Chondrocyte (in vitro differentiated cells): ENCODE data around the gene AMOT. TPM values are rescaled to one million over a fixed set of nuclear protein-coding genes. Genes with fewer than 3 reads are reported as not detected.

ENCODE experiments used
- DNase-seq: peaks from one replicate; pipeline ENCODE4 v3.0.0; 2021; ENCODE audit warnings: mixed read lengths, low spot score
- H3K27ac Mint-ChIP-seq: one replicate; pipeline ENCODE4 v1.8.0; 2021; ENCODE audit warnings: mild to moderate bottlenecking, moderate library complexity, mixed read lengths; ENCODE audit not compliant: unreplicated experiment
- H3K27me3 Mint-ChIP-seq: 2 replicates; pipeline ENCODE4 v1.8.0; 2021; ENCODE audit warnings: low read depth, mixed read lengths
- H3K36me3 Mint-ChIP-seq: 2 replicates; pipeline ENCODE4 v1.8.0; 2021; ENCODE audit warnings: low read depth, mixed read lengths
- H3K4me1 Mint-ChIP-seq: 2 replicates; pipeline ENCODE4 v1.8.0; 2021; ENCODE audit warnings: low read depth, mild to moderate bottlenecking, mixed read lengths
- H3K4me3 Mint-ChIP-seq: one replicate; pipeline ENCODE4 v1.8.0; 2021; ENCODE audit warnings: mild to moderate bottlenecking, moderate library complexity, mixed read lengths; ENCODE audit not compliant: unreplicated experiment
- H3K9me3 Mint-ChIP-seq: 2 replicates; pipeline ENCODE4 v1.8.0; 2021; ENCODE audit warnings: low read depth, mixed read lengths
- CTCF ChIP-seq: fragments of 200-600 bp; sonication (generic); IDR thresholded peaks from 2 replicates; pipeline ENCODE4 v1.5.0; 2021; ENCODE audit warnings: antibody characterized with exemption, mild to moderate bottlenecking, moderate library complexity
- total RNA-seq: library from RNA; stranded (reverse); gene quantifications from 3 replicates; pipeline ENCODE4 v1.2.1, GENCODE V29; 2021

AMOT gene
- total RNA-seq, 1 donor from 2014 or later: 7.9 TPM

- no peak for DNase-seq
- no peak for TF ChIP-seq CTCF
- H3K27ac Mint-ChIP-seq: no peak overlapping the region
- H3K36me3 Mint-ChIP-seq: peaks cover 1% of the 10 kb centered on the region
- H3K9me3 Mint-ChIP-seq: no peaks in the 10 kb centered on the region
- no peak overlapping the region for H3K4me3 Mint-ChIP-seq
- no peaks in the 10 kb centered on the region for H3K4me1 Mint-ChIP-seq
- no peaks in the 10 kb centered on the region for H3K27me3 Mint-ChIP-seq
Measured at GRCh38 chrX:112789931-112790330, 50.7 kb downstream of the AMOT start.

GRCh38 chrX:112786076-112786475 lies 54.6 kb downstream of the AMOT start:
- no peak for TF ChIP-seq CTCF
- H3K4me1 Mint-ChIP-seq: no peaks in the 10 kb centered on the region
- H3K9me3 Mint-ChIP-seq: peaks cover 6% of the 10 kb centered on the region
- DNase-seq: no peak
- H3K36me3 Mint-ChIP-seq: peaks cover 12% of the 10 kb centered on the region
- H3K27me3 Mint-ChIP-seq: no peaks in the 10 kb centered on the region
- no peak overlapping the region for H3K4me3 Mint-ChIP-seq
- H3K27ac Mint-ChIP-seq: no peak overlapping the region

DNA sequence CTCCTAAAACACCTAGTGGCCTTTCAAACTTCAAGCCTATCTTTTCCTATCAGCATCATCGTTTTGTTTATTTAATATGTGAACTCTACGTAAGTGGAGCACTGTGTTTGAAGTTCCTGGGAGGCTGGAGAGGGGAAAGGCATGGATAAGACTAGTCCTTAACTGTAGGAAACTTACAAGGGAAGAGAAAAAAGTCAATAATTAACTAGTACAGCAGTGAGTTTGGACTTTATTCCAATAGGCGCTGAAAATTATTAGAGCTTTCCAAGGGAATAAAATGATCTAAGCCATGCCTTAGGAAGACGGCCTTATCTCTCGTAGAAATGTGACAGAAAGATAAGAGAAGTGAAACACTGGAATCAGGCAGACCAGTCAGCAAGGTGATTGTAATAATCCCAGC lies 55.3 kb downstream of the AMOT start:
- Mint-ChIP-seq H3K27me3 (no peaks in the 10 kb centered on the region), H3K27ac (no peak overlapping the region), H3K4me3 (no peak overlapping the region), H3K4me1 (no peaks in the 10 kb centered on the region), H3K9me3 (peaks cover 6% of the 10 kb centered on the region), H3K36me3 (peaks cover 15% of the 10 kb centered on the region)
- TF ChIP-seq CTCF: no peak
- DNase-seq: no peak

GRCh38 chrX:112784692-112785091 lies 55.9 kb downstream of the AMOT start:
- Mint-ChIP-seq H3K27ac (no peak overlapping the region), H3K4me1 (no peaks in the 10 kb centered on the region), H3K4me3 (no peak overlapping the region), H3K36me3 (peaks cover 15% of the 10 kb centered on the region), H3K9me3 (peaks cover 6% of the 10 kb centered on the region), H3K27me3 (no peaks in the 10 kb centered on the region)
- TF ChIP-seq CTCF: no peak
- no peak for DNase-seq

DNA sequence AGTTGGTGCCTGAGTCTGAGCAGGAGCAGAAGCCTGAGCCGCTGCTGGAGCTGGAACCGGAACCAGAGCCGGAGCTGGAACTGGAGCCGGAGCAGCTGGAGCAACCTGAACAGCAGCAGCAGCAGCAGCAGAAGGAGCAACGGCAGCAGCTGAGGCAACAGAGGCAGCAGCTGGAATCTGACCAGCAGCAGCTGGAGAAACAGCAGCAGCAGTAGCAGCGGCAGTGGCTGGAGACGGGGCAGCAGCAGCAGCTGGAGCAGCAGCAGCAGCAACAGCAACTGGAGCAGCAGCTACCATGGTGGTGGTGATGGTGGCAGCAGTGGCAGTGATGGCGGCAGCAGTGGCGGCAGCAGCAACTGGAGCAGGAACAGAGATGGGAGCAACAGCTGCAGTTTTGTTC lies 61.5 kb downstream of the AMOT start:
- no peak overlapping the region for H3K4me3 Mint-ChIP-seq
- DNase-seq: no peak
- H3K4me1 Mint-ChIP-seq: no peaks in the 10 kb centered on the region
- H3K36me3 Mint-ChIP-seq: peaks cover 13% of the 10 kb centered on the region
- peaks cover 6% of the 10 kb centered on the region for H3K9me3 Mint-ChIP-seq
- H3K27me3 Mint-ChIP-seq: no peaks in the 10 kb centered on the region
- no peak overlapping the region for H3K27ac Mint-ChIP-seq
- no peak for TF ChIP-seq CTCF
